Measurements from ENCODE around the gene B3GNT7.

B3GNT7 gene

GRCh38 chr2:231394211-231395141 lies 1.0 kb upstream of the B3GNT7 start:
- ChIA-PET POLR2A (ENCODE audit: low non-redundant PET) (no interaction called here), CTCF (no interaction called here)
- H3K27ac ChIP-seq = no peak overlapping the region
- DNase-seq (ENCODE audit: low spot score) = no peak
- TF ChIP-seq, protein P1, sequence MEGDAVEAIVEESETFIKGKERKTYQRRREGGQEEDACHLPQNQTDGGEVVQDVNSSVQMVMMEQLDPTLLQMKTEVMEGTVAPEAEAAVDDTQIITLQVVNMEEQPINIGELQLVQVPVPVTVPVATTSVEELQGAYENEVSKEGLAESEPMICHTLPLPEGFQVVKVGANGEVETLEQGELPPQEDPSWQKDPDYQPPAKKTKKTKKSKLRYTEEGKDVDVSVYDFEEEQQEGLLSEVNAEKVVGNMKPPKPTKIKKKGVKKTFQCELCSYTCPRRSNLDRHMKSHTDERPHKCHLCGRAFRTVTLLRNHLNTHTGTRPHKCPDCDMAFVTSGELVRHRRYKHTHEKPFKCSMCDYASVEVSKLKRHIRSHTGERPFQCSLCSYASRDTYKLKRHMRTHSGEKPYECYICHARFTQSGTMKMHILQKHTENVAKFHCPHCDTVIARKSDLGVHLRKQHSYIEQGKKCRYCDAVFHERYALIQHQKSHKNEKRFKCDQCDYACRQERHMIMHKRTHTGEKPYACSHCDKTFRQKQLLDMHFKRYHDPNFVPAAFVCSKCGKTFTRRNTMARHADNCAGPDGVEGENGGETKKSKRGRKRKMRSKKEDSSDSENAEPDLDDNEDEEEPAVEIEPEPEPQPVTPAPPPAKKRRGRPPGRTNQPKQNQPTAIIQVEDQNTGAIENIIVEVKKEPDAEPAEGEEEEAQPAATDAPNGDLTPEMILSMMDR (conservative IDR thresholded peaks at IDR 0.05; ENCODE audit: low read depth) = no peak

- H3K27ac ChIP-seq = no peak overlapping the region
- ChIA-PET POLR2A (ENCODE audit: low non-redundant PET) (no interaction called here), CTCF (interaction anchor here (0.7 to 2.0 kb wide), 3 partner anchors 10 to 169 kb away, joined by 3 to 11 read pairs (median 3); no protein-coding TSS in a partner anchor)
- TF ChIP-seq, protein P1 (conservative IDR thresholded peaks at IDR 0.05; ENCODE audit: low read depth) = no peak
- no peak for DNase-seq (ENCODE audit: low spot score)
These were observed 730 bp downstream of the B3GNT7 start for GRCh38 chr2:231396058-231396821.

DNA sequence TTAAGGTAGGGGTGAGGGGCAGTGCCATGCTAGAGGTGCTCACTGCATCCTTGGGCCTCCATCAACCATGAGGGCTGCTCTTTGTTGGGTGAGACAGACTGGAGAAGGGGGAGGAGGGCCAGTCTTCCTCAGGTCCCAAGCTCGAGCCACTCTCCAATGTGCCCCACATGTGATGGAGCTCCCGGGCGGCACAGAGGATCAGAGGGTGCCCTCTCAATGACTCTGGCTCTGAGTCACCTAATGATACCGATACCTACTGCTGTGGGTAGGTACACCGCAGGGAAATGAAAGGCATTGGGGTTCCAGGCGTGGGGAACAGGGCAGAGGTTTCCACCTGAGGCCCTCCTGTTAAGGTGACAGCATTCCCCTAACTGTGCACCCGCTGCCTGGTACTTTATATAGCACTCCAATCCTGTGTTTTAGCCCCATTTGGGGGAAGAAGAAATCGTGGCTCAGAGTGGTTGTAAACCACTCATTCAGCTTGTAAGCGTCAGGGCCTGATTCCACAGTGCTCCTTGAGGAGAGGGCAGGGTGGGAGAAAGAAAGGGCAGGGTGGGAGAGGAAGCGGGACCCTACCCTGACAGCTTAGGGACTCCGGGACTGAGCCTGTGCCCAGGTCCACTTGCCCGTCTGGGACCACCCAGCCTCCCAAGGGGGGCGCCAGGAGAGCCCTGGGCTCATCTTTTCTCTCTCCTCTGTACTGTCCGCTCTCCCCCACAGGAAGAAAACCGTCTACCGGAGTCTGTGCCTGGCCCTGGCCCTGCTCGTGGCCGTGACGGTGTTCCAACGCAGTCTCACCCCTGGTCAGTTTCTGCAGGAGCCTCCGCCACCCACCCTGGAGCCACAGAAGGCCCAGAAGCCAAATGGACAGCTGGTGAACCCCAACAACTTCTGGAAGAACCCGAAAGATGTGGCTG lies 1.8 kb downstream of the B3GNT7 start:
- H3K27ac ChIP-seq = no peak overlapping the region
- TF ChIP-seq, protein P1 (conservative IDR thresholded peaks at IDR 0.05; ENCODE audit: low read depth) = no peak
- CTCF ChIA-PET = interaction anchor here (0.7 to 2.0 kb wide), 3 partner anchors 9 to 170 kb away, joined by 3 to 11 read pairs (median 3); no protein-coding TSS in a partner anchor
- DNase-seq (ENCODE audit: low spot score) = no peak
- POLR2A ChIA-PET (ENCODE audit: low non-redundant PET) = no interaction called here

GRCh38 chr2:231397928-231398294 lies 2.4 kb downstream of the B3GNT7 start:
- POLR2A ChIA-PET (ENCODE audit: low non-redundant PET) = no interaction called here
- TF ChIP-seq, protein P1 (conservative IDR thresholded peaks at IDR 0.05; ENCODE audit: low read depth) = no peak
- CTCF ChIA-PET = no interaction called here
- no peak overlapping the region for H3K27ac ChIP-seq
- no peak for DNase-seq (ENCODE audit: low spot score)

DNA sequence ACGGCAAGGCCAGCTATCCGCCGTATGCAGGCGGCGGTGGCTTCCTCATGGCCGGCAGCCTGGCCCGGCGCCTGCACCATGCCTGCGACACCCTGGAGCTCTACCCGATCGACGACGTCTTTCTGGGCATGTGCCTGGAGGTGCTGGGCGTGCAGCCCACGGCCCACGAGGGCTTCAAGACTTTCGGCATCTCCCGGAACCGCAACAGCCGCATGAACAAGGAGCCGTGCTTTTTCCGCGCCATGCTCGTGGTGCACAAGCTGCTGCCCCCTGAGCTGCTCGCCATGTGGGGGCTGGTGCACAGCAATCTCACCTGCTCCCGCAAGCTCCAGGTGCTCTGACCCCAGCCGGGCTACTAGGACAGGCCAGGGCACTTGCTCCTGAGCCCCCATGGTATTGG lies 3.1 kb downstream of the B3GNT7 start:
- DNase-seq (ENCODE audit: low spot score) = no peak
- H3K27ac ChIP-seq = no peak overlapping the region
- POLR2A ChIA-PET (ENCODE audit: low non-redundant PET) = no interaction called here
- CTCF ChIA-PET = interaction anchor here (2.4 kb wide), 1 partner anchor 14 kb away, joined by 9 read pairs; no protein-coding TSS in a partner anchor
- TF ChIP-seq, protein P1 (conservative IDR thresholded peaks at IDR 0.05; ENCODE audit: low read depth) = no peak
